HCT116 (cell line): ENCODE data around the gene KRTCAP3. TPM values are rescaled to one million over a fixed set of nuclear protein-coding genes. Genes with fewer than 3 reads are reported as not detected.

Source experiments
- ATAC-seq: fragments of 200-7000 bp; cut with Tn5 transposase; 2 replicates; pipeline ENCODE4 v1.9.1; 2020; ENCODE audit warnings: mild to moderate bottlenecking, moderate library complexity
- BruUV-seq: library from RNA; stranded (reverse); fragments of 400-500 nt; replicated peaks from 2 replicates; lab custom pipeline; 2021; lab: Mats Ljungman, UMichigan
- CTCF ChIA-PET: fragments of 300-600 bp; sonication (Branson Sonifier 250); formaldehyde crosslinking; loops from one replicate; lab custom pipeline; 2021; ENCODE audit warnings: antibody characterized with exemption; lab: Charles Lee
- POLR2A ChIA-PET: fragments of 300-600, 350-600 bp; sonication (Branson Sonifier 250); formaldehyde crosslinking; loops from one replicate; lab custom pipeline; 2021; ENCODE audit warnings: antibody characterized with exemption; lab: Charles Lee
- RAD21 ChIA-PET, 2 experiments: fragments of 300-600 bp; sonication (Branson Sonifier 250); formaldehyde crosslinking; loops; one replicate each; lab custom pipeline; 2023; ENCODE audit warnings: low total read pairs in 2 of 2; ENCODE audit not compliant: uncharacterized antibody in 2 of 2, unreplicated experiment in 2 of 2, low non-redundant PET in 1 of 2; lab: Charles Lee
- DNase-seq: peaks from one replicate; pipeline ENCODE4 v3.0.0-alpha.2; 2010; ENCODE audit warnings: low read depth, low spot score
- H2AFZ ChIP-seq: fragments of 200-600 bp; shearing (Covaris generic), sonication (generic); 2 replicates; pipeline ENCODE4 v1.6.1; 2017; ENCODE audit warnings: low read depth, mixed run types, mixed read lengths, antibody characterized with exemption, low read length; ENCODE audit not compliant: poor library complexity, severe bottlenecking
- H3K27ac ChIP-seq: 2 replicates; pipeline ENCODE4 v1.5.1; 2012; ENCODE audit warnings: low read depth, low read length
- H3K27me3 ChIP-seq: fragments of 200-600 bp; sonication (generic); 2 replicates; pipeline ENCODE4 v1.6.1; 2016; ENCODE audit warnings: mixed run types, low read length, mixed read lengths; ENCODE audit not compliant: insufficient read depth
- H3K36me3 ChIP-seq, 2 experiments: fragments of 200-500 bp in 1 of 2; fragments of 200-600 bp in 1 of 2; sonication (Bioruptor generic) in 1 of 2; sonication (generic) in 1 of 2; 2 replicates each; pipeline versions ENCODE4 v1.5.1 to v1.6.1; 2014 to 2016; ENCODE audit warnings: low read length in 2 of 2, inconsistent platforms in 1 of 2, mixed read lengths in 1 of 2, mixed run types in 1 of 2; ENCODE audit not compliant: insufficient read depth in 2 of 2, control insufficient read depth in 1 of 2
- H3K4me1 ChIP-seq, 2 experiments: fragments of 200-600 bp in 1 of 2; sonication (generic) in 1 of 2; 2 replicates each; pipeline versions ENCODE4 v1.5.1 to v1.6.1; 2012 to 2017; ENCODE audit warnings: low read length in 2 of 2, inconsistent platforms in 1 of 2, mild to moderate bottlenecking in 1 of 2, mixed read lengths in 1 of 2, mixed run types in 1 of 2, moderate library complexity in 1 of 2; ENCODE audit not compliant: insufficient read depth in 2 of 2, control insufficient read depth in 1 of 2
- H3K4me2 ChIP-seq: fragments of 200-600 bp; sonication (generic); 2 replicates; pipeline ENCODE4 v1.6.1; 2017; ENCODE audit warnings: mixed run types, low read length, mixed read lengths
- H3K4me3 ChIP-seq, 2 experiments: fragments of 200-600 bp in 1 of 2; sonication (generic) in 1 of 2; replicated peaks in 1 of 2; 2 replicates each; pipeline ENCODE4 v1.5.1; 2011 to 2016; ENCODE audit warnings: low read length in 2 of 2, control low read depth in 1 of 2, low read depth in 1 of 2, mild to moderate bottlenecking in 1 of 2, mixed read lengths in 1 of 2, mixed run types in 1 of 2
- H3K79me2 ChIP-seq: fragments of 200-600 bp; sonication (generic); 2 replicates; pipeline ENCODE4 v1.6.1; 2017; ENCODE audit warnings: mild to moderate bottlenecking, mixed run types, low read length, moderate library complexity, mixed read lengths; ENCODE audit not compliant: insufficient read depth
- H3K9ac ChIP-seq: fragments of 200-600 bp; sonication (generic); 2 replicates; pipeline ENCODE4 v1.6.1; 2016; ENCODE audit warnings: low read length, mixed read lengths
- H3K9me2 ChIP-seq: fragments of 200-600 bp; sonication (generic), shearing (Covaris generic); 2 replicates; pipeline ENCODE4 v1.6.1; 2017; ENCODE audit warnings: mixed run types, mild to moderate bottlenecking, moderate library complexity; ENCODE audit not compliant: insufficient read depth
- H3K9me3 ChIP-seq, 2 experiments: fragments of 200-500 bp in 1 of 2; fragments of 200-600 bp in 1 of 2; sonication (Bioruptor generic) in 1 of 2; sonication (generic) in 1 of 2; 2 replicates each; pipeline ENCODE4 v1.6.1; 2014 to 2017; ENCODE audit warnings: low read length in 2 of 2, mixed read lengths in 2 of 2, inconsistent platforms in 1 of 2, low read depth in 1 of 2, mild to moderate bottlenecking in 1 of 2, mixed run types in 1 of 2, moderate library complexity in 1 of 2; ENCODE audit not compliant: control insufficient read depth in 1 of 2, insufficient read depth in 1 of 2
- H4K20me1 ChIP-seq: fragments of 200-600 bp; sonication (generic), shearing (Covaris generic); 2 replicates; pipeline ENCODE4 v1.6.1; 2017; ENCODE audit warnings: mixed run types, mild to moderate bottlenecking, moderate library complexity; ENCODE audit not compliant: insufficient read depth
- CBX3 ChIP-seq: IDR thresholded peaks from 2 replicates; pipeline ENCODE4 v1.6.1; 2012; ENCODE audit warnings: low read depth
- EGR1 ChIP-seq: IDR thresholded peaks from 2 replicates; pipeline ENCODE4 v1.6.1; 2012; ENCODE audit warnings: low read depth
- ELF1 ChIP-seq: IDR thresholded peaks from 2 replicates; pipeline ENCODE4 v1.6.1; 2012; ENCODE audit warnings: low read depth, borderline replicate concordance
- EZH2 ChIP-seq: fragments of 200-600 bp; sonication (generic); IDR thresholded peaks from 2 replicates; pipeline ENCODE4 v1.6.1; 2017; ENCODE audit warnings: antibody characterized with exemption, mixed run types
- EZH2phosphoT487 ChIP-seq: fragments of 200-600 bp; IDR thresholded peaks from 2 replicates; pipeline ENCODE4 v1.6.1; 2018; ENCODE audit warnings: antibody characterized with exemption, borderline replicate concordance
- FOSL1 ChIP-seq: IDR thresholded peaks from 2 replicates; pipeline ENCODE4 v1.6.1; 2012; ENCODE audit warnings: low read depth
- JUND ChIP-seq: IDR thresholded peaks from 2 replicates; pipeline ENCODE4 v1.6.1; 2012
- MAX ChIP-seq: IDR thresholded peaks from 2 replicates; pipeline ENCODE4 v1.6.1; 2012
- RAD21 ChIP-seq: IDR thresholded peaks from 2 replicates; pipeline ENCODE4 v1.6.1; 2012; ENCODE audit warnings: low read depth, mild to moderate bottlenecking
- REST ChIP-seq: IDR thresholded peaks from 2 replicates; pipeline ENCODE4 v1.6.1; 2012; ENCODE audit warnings: low read depth
- SP1 ChIP-seq: IDR thresholded peaks from 2 replicates; pipeline ENCODE4 v1.6.1; 2012; ENCODE audit warnings: low read depth
- TCF7L2 ChIP-seq: IDR thresholded peaks from 2 replicates; pipeline ENCODE4 v1.7.0; 2011; ENCODE audit warnings: borderline replicate concordance, inconsistent platforms; ENCODE audit not compliant: insufficient read depth, insufficient read length; ENCODE audit errors: extremely low read depth
- ZBTB33 ChIP-seq: IDR thresholded peaks from 2 replicates; pipeline ENCODE4 v1.6.1; 2011; ENCODE audit warnings: mild to moderate bottlenecking, low read length, moderate library complexity; ENCODE audit not compliant: insufficient replicate concordance; ENCODE audit errors: extremely low read depth
- ZFX ChIP-seq: fragments of 450-650 bp; IDR thresholded peaks from 2 replicates; pipeline ENCODE4 v1.6.1; 2017
- intact Hi-C: fragments of 100-400 bp; cut with micrococcal nuclease; formaldehyde crosslinking; loops from 2 replicates; pipeline ENCODE4 v1.10.0; 2022
- total RNA-seq: library from RNA; stranded (reverse); gene quantifications from one replicate; pipeline ENCODE4 v1.2.1, GENCODE V29; 2021; ENCODE audit not compliant: unreplicated experiment

Gene KRTCAP3
- total RNA-seq, 1 experiment from 2014 or later: 65.7 TPM

GRCh38 chr2:27412419-27413152 is 29.6 kb upstream of the KRTCAP3 start:
- peaks cover 18% of the 10 kb centered on the region for H3K79me2 ChIP-seq
- H3K36me3 ChIP-seq: peaks cover under 1 to 3% of the 10 kb centered on the region in 2 experiments; a peak in 1 of 4 replicates
- POLR2A ChIA-PET: no interaction called here
- H3K9me3 ChIP-seq: no peaks in the 10 kb centered on the region
- no peak for DNase-seq
- BruUV-seq: no TSS peak
- H3K4me3 ChIP-seq: no peak overlapping the region
- TF ChIP-seq JUND: no peak
- TF ChIP-seq TCF7L2: no peak
- TF ChIP-seq REST: no peak
- no peak for TF ChIP-seq EZH2
- TF ChIP-seq FOSL1: no peak
- no peak for TF ChIP-seq ZFX
- TF ChIP-seq MAX: no peak
- no peak for TF ChIP-seq SP1
- TF ChIP-seq RAD21: no peak
- no peak for TF ChIP-seq EZH2phosphoT487
- TF ChIP-seq ZBTB33: no peak
- no peak for TF ChIP-seq EGR1
- no peak for TF ChIP-seq ELF1
- no peak for TF ChIP-seq CBX3
- H3K4me1 ChIP-seq: peaks cover 4 to 26% of the 10 kb centered on the region in 2 experiments; a peak in 3 of 4 replicates
- H3K27me3 ChIP-seq: no peaks in the 10 kb centered on the region
- H3K4me2 ChIP-seq: no peak overlapping the region
- no peak overlapping the region for H3K27ac ChIP-seq
- no peak overlapping the region for H2AFZ ChIP-seq
- no peaks in the 10 kb centered on the region for H3K9me2 ChIP-seq
- intact Hi-C loops: no loop called here
- H3K9ac ChIP-seq: no peak overlapping the region
- H4K20me1 ChIP-seq: no peaks in the 10 kb centered on the region; the same call in 1 of the 2 replicates
- RAD21 ChIA-PET: no interaction called here
- CTCF ChIA-PET: no interaction called here
- no peak for ATAC-seq
